HG02938 (cell line): ENCODE data around the gene ANKRD2.

ENCODE experiments used
- ATAC-seq: cut with Tn5 transposase; IDR thresholded peaks from one replicate; pipeline ENCODE4 v1.9.1; 2021; ENCODE audit warnings: mild to moderate bottlenecking, moderate library complexity; ENCODE audit not compliant: unreplicated experiment

ANKRD2 gene

DNA sequence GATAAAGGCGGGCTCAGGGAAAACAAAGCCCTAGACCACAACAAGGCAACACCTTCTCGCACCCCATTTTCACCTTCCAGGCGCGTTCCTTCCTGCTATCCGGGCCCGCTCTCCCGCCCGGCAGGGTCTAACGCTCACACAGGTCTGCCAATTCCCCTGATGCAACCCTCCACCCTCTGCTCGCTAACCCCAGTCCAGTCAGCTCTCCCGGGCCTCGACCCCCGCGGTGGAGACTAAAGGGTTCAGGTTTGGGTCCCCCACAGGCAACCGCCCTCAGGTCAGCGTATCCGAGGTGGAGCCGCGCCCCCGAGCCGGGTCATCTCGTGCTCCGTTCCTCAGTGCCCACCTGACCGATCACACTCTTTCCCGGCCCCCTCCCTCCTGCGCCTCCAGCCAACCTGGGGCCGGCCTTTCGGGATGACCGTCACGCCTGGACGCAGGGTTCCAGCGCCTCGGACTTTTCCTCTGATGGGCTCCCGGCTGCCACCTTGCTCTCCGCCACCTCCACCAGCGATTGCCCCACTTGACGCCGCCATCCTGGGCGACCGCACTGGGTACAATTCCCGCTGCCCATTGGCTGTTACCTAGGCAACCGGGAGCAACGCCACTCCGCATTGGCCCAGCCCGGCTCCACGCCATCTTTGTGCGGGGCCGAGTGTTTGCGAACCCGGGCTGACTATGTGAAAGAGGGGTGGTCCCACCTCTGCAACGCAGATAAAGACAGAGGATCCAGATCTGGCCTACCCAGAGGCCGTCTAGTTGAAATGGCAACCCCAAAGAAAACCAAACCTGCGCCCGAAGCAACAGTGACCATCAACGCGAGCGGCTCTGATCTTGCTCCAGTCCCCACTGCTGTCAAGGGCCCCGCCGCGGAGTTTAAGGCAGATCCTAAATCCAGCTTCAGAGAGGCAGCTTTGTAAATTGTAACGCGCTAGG lies 60.6 kb downstream of the ANKRD2 start, which contains the start of gene MORN4:
Gene MORN4, minus strand, starts transcription at position 552 of the 936 bp plus-strand sequence. CDS start 13,847 bp downstream, outside the sequence.
- ATAC-seq = peak; percentile 97
